Activated CD8-positive, alpha-beta T cell treated with anti-CD3 and anti-CD28 coated beads for 36 hours (primary cell): ENCODE results near the gene GRB10. TPM values are rescaled to one million over a fixed set of nuclear protein-coding genes. Genes with fewer than 3 reads are reported as not detected.

ENCODE experiments used
- ATAC-seq: fragments of 200-7000 bp; cut with Tn5 transposase; one replicate; pipeline ENCODE4 v1.10.0; 2021; ENCODE audit warnings: mild to moderate bottlenecking, moderate library complexity
- CTCF ChIA-PET: fragments of 350-600 bp; sonication (Branson Sonifier 250); formaldehyde crosslinking; loops from one replicate; lab custom pipeline; 2021; ENCODE audit warnings: antibody characterized with exemption; lab: Charles Lee
- POLR2A ChIA-PET: fragments of 350-600 bp; sonication (Branson Sonifier 250); formaldehyde crosslinking; loops from one replicate; lab custom pipeline; 2021; ENCODE audit warnings: antibody characterized with exemption; lab: Charles Lee
- DNase-seq: peaks from one replicate; pipeline ENCODE4 v3.0.0-alpha.2; 2020
- H3K27ac Mint-ChIP-seq: one replicate; pipeline ENCODE4 v1.8.0; 2021; ENCODE audit warnings: mild to moderate bottlenecking, mixed read lengths
- H3K27me3 Mint-ChIP-seq: one replicate; pipeline ENCODE4 v1.8.0; 2021; ENCODE audit warnings: mixed read lengths
- H3K36me3 Mint-ChIP-seq: one replicate; pipeline ENCODE4 v1.8.0; 2021; ENCODE audit warnings: low read depth, mixed read lengths
- H3K4me1 Mint-ChIP-seq: one replicate; pipeline ENCODE4 v1.8.0; 2021; ENCODE audit warnings: low read depth, mixed read lengths
- H3K4me3 Mint-ChIP-seq: one replicate; pipeline ENCODE4 v1.8.0; 2021; ENCODE audit warnings: mild to moderate bottlenecking, moderate library complexity, mixed read lengths
- H3K9me3 Mint-ChIP-seq: one replicate; pipeline ENCODE4 v1.8.0; 2021; ENCODE audit warnings: mixed read lengths
- intact Hi-C: fragments of 100-400 bp; cut with micrococcal nuclease; formaldehyde crosslinking; loops from one replicate; pipeline ENCODE4 v1.10.0; 2022
- total RNA-seq, 2 experiments: library from RNA; stranded (reverse); gene quantifications; one replicate each; pipeline ENCODE4 v1.2.3, GENCODE V29; 2021
- TF ChIP-seq, protein P1 (sequence below): fragments of 200-600 bp; IDR thresholded peaks from one replicate; pipeline ENCODE4 v1.8.0; 2022; ENCODE audit warnings: antibody characterized with exemption, mild to moderate bottlenecking

The GRB10 gene
- total RNA-seq, 2 experiments from 2014 or later, result 5.6 to 6.9 TPM

DNA sequence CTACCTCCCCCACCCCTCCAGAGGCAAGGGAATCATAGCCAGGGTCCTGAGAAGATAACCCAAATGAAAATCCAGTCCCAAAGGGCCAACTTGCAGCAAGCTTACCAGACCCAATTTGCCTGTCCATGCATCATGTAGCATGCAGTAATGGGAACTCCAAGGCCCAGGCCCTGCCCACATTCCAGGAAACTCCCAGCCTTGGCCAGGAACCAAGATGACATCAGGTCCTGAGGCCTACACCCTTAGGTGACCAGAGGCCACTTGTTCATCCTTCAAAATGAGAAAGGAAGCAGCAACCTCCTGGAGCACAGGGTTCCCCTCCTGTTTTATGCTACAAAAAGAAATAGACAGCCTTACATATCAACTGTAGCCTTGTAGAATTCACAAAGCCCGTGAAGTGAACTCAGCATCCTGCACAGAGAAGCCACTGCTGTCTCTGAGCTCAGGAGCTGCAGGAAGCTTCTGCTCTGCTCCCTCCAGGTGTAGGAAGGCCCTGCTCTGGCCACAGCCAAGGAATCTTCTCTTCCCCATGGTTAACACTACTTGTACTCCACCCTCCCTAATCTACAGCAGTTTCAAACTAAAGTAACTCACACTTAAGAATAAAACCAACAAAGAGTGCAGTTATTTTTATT is 30.3 kb upstream of the GRB10 start:
- no peaks in the 10 kb centered on the region for H3K9me3 Mint-ChIP-seq
- ChIA-PET CTCF (interaction anchor here (1.0 kb wide), 1 partner anchor 719 kb away, joined by 3 read pairs; no protein-coding TSS in a partner anchor), POLR2A (no interaction called here)
- TF ChIP-seq, protein P1, sequence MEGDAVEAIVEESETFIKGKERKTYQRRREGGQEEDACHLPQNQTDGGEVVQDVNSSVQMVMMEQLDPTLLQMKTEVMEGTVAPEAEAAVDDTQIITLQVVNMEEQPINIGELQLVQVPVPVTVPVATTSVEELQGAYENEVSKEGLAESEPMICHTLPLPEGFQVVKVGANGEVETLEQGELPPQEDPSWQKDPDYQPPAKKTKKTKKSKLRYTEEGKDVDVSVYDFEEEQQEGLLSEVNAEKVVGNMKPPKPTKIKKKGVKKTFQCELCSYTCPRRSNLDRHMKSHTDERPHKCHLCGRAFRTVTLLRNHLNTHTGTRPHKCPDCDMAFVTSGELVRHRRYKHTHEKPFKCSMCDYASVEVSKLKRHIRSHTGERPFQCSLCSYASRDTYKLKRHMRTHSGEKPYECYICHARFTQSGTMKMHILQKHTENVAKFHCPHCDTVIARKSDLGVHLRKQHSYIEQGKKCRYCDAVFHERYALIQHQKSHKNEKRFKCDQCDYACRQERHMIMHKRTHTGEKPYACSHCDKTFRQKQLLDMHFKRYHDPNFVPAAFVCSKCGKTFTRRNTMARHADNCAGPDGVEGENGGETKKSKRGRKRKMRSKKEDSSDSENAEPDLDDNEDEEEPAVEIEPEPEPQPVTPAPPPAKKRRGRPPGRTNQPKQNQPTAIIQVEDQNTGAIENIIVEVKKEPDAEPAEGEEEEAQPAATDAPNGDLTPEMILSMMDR, result no peak
- intact Hi-C loops, result no loop called here
- ATAC-seq (no peak), DNase-seq (no peak)
- peaks cover 3% of the 10 kb centered on the region for H3K27me3 Mint-ChIP-seq
- H3K4me3 Mint-ChIP-seq, result no peak overlapping the region
- no peaks in the 10 kb centered on the region for H3K36me3 Mint-ChIP-seq
- H3K4me1 Mint-ChIP-seq, result no peaks in the 10 kb centered on the region
- H3K27ac Mint-ChIP-seq, result no peak overlapping the region

DNA sequence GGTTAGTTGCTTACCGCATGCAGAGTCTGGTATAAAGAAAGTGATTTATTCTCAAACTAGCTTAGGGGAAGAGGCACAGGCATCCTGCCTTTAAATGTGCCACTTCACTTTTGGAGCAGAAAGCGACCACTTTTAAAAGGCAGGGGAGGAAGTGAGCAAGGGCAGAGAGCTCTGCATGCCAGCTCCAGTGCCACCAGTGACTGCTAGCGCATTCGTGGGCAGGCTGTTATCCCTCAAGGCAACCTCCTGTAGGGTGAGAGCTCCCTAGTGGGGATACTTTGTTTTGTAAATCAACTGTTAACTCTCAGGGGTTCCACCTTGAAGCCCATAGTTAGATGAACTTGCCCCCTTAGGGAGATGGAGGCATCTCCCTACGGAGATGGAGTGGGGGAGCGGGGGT is 29.4 kb upstream of the GRB10 start:
- ATAC-seq (no peak), DNase-seq (no peak)
- intact Hi-C loops, result no loop called here
- H3K27me3 Mint-ChIP-seq, result peaks cover 3% of the 10 kb centered on the region
- H3K4me1 Mint-ChIP-seq, result no peaks in the 10 kb centered on the region
- H3K27ac Mint-ChIP-seq, result no peak overlapping the region
- TF ChIP-seq, protein P1, result no peak
- H3K36me3 Mint-ChIP-seq, result no peaks in the 10 kb centered on the region
- CTCF ChIA-PET, result interaction anchor here (1.4 kb wide), 1 partner anchor 329 kb away, joined by 4 read pairs; no protein-coding TSS in a partner anchor
- POLR2A ChIA-PET, result interaction anchor here (1.2 kb wide), 1 partner anchor 12 kb away, joined by 3 read pairs; no protein-coding TSS in a partner anchor
- no peak overlapping the region for H3K4me3 Mint-ChIP-seq
- no peaks in the 10 kb centered on the region for H3K9me3 Mint-ChIP-seq

DNA sequence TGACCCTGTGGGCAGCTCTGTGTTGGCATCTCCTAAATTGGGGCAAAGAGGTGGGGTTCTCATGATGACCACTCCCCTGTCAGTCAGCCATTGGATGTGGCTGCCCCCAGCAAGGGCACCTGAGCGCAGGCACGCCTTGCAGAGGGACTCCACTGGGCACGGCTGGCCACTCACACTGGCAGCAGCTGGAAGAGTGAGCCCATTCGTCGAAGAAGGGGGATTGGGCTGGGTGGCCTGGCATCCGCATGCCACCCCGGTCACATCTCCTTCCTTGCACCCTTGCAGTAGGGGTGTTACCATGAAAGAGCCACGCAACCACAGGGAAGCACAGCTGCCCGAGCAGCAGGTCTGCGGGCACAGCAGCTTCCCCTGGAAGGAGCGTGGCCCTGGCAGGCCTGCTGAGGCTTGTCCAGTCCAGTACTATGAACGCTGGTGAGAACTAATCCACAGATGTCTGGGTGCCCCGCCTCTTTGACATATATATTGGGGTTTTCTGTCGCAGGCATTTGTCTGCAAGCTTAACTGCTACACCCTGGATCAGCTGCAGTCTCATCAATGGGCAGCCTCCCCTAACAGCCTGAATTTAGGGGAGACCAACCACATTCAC is 25.7 kb upstream of the GRB10 start:
- H3K36me3 Mint-ChIP-seq, result no peaks in the 10 kb centered on the region
- peaks cover 3% of the 10 kb centered on the region for H3K27me3 Mint-ChIP-seq
- no peaks in the 10 kb centered on the region for H3K9me3 Mint-ChIP-seq
- ChIA-PET POLR2A (no interaction called here), CTCF (no interaction called here)
- ATAC-seq, result no peak
- TF ChIP-seq, protein P1, result no peak
- no peak overlapping the region for H3K27ac Mint-ChIP-seq
- H3K4me3 Mint-ChIP-seq, result no peak overlapping the region
- H3K4me1 Mint-ChIP-seq, result peaks cover 12% of the 10 kb centered on the region
- DNase-seq, result no peak
- intact Hi-C loops, result no loop called here

DNA sequence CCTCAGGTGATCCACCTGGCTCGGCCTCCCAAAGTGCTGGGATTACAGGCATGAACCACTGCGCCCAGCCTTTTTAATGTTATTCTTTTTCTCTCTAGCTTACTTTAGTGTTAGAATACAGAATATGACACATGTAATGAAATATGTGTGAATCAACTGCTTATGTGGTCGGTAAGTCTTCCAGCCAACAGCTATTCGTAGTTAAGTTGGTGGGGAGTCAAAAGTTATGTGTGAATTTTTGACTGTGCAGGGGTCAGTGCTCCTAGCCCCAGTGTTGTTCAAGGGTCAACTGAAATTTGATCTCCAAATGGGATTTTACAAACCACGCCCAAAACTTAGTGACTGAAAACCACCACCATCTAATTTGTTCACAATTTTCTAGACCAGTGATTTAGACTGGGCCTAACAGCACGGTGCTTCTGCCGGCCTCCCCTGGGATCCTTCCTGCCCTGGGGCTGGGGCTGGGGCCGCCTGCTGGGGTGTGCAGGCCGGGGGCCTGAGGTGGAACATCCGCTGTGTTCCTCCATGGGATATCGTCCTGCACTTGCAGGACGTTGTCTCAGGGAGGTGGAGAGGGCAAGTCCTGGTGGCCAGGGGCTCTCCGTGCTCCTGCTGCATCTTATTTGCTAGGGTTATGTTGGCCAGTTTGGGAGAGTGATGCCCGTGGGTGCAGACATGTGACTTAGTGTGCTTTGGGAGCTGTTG is 24.5 kb upstream of the GRB10 start:
- H3K9me3 Mint-ChIP-seq, result no peaks in the 10 kb centered on the region
- no peak overlapping the region for H3K4me3 Mint-ChIP-seq
- TF ChIP-seq, protein P1, result no peak
- DNase-seq (no peak), ATAC-seq (no peak)
- peaks cover 12% of the 10 kb centered on the region for H3K4me1 Mint-ChIP-seq
- POLR2A ChIA-PET, result no interaction called here
- intact Hi-C loops, result no loop called here
- no peak overlapping the region for H3K27ac Mint-ChIP-seq
- CTCF ChIA-PET, result no interaction called here
- peaks cover 4% of the 10 kb centered on the region for H3K27me3 Mint-ChIP-seq
- no peaks in the 10 kb centered on the region for H3K36me3 Mint-ChIP-seq
